ENCODE data around the gene MTCL1. TPM values are rescaled to one million over a fixed set of nuclear protein-coding genes. Genes with fewer than 3 reads are reported as not detected.

Gene MTCL1
- total and polyA plus RNA-seq, 2 donors (not counting 1 experiment from before 2014, with no cell fraction given) = 35.0 to 56.0 TPM

DNA sequence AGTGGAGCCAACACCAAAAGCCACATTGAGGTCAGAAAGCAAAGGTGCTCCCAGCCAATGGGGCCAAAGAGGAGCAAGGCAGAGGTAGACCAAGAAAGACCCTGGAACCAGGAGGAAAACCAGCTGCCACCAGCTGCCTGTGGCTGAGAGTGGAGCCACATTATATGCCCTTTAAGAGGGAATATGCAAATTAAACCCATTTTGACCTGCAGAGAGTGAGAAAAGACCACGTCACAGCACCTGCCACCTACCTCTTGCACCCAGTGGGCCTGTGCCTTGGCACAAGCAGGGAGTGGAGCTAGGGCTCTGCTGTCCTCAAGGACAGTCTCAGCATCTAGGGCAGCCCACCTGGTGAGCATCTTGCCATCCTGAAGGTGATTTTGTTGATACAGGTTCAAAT is 161.3 kb downstream of the MTCL1 start:
- H3K79me2 ChIP-seq (ENCODE audit: control insufficient read depth, insufficient read depth, low read length) = no peaks in the 10 kb centered on the region
- H3K27me3 ChIP-seq (ENCODE audit: control insufficient read depth, insufficient read depth, low read length) = no peaks in the 10 kb centered on the region
- H3K9ac ChIP-seq (ENCODE audit: insufficient read depth, low read length) = no peak overlapping the region
- TF ChIP-seq, protein P1, sequence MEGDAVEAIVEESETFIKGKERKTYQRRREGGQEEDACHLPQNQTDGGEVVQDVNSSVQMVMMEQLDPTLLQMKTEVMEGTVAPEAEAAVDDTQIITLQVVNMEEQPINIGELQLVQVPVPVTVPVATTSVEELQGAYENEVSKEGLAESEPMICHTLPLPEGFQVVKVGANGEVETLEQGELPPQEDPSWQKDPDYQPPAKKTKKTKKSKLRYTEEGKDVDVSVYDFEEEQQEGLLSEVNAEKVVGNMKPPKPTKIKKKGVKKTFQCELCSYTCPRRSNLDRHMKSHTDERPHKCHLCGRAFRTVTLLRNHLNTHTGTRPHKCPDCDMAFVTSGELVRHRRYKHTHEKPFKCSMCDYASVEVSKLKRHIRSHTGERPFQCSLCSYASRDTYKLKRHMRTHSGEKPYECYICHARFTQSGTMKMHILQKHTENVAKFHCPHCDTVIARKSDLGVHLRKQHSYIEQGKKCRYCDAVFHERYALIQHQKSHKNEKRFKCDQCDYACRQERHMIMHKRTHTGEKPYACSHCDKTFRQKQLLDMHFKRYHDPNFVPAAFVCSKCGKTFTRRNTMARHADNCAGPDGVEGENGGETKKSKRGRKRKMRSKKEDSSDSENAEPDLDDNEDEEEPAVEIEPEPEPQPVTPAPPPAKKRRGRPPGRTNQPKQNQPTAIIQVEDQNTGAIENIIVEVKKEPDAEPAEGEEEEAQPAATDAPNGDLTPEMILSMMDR (conservative IDR thresholded peaks at IDR 0.05 in 1 of 2, IDR thresholded peaks at IDR 0.05 in 1 of 2; ENCODE audit: low read depth in 1 of 2, low read length in 2 of 2) = no peak
- no peak for TF ChIP-seq EZH2 (IDR thresholded peaks at IDR 0.05; ENCODE audit: low read length, missing control alignments)
- H4K20me1 ChIP-seq (ENCODE audit: control insufficient read depth, extremely low read depth, insufficient read depth, low read length) = no peaks in the 10 kb centered on the region
- H3K4me3 ChIP-seq (replicated peaks in 1 of 4; ENCODE audit: control extremely low read depth in 1 of 4, insufficient read depth in 1 of 4, low read depth in 3 of 4, low read length in 4 of 4) = no peak overlapping the region
- no peak for DNase-seq (ENCODE audit: low read depth in 2 of 2)
- H3K9me3 ChIP-seq (ENCODE audit: control insufficient read depth, insufficient read depth, low read depth, low read length) = no peaks in the 10 kb centered on the region
- no peak overlapping the region for H3K27ac ChIP-seq (ENCODE audit: insufficient read depth, low read length)
- no peak overlapping the region for H2AFZ ChIP-seq (ENCODE audit: low read length)
- H3K4me2 ChIP-seq (ENCODE audit: extremely low read depth, insufficient read depth, low read length) = no peak overlapping the region
- H3K36me3 ChIP-seq (ENCODE audit: control insufficient read depth, insufficient read depth, low read length) = no peaks in the 10 kb centered on the region
- H3K4me1 ChIP-seq (ENCODE audit: control insufficient read depth, extremely low read depth, insufficient read depth, low read length) = no peaks in the 10 kb centered on the region

DNA sequence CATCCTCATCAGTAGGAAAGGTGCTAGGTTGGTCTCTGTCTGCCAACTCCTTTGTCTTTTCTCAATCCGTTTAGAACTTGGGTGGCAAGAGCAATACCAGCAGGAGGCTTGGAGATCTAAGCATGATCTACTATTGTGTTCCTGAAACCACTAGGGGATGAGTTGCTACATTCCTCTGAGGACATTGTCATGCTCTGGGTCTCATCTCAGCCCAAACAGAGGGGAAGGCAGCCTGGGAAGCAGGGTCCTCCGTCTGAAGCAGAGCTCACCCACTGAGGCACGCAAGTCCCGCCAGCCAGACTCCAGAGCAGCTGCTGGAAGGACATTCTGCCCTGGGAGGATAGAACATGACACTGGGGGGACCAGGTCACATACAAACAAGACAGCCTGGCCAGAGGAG is 162.9 kb downstream of the MTCL1 start:
- no peaks in the 10 kb centered on the region for H3K27me3 ChIP-seq (ENCODE audit: control insufficient read depth, insufficient read depth, low read length)
- H3K9me3 ChIP-seq (ENCODE audit: control insufficient read depth, insufficient read depth, low read depth, low read length) = no peaks in the 10 kb centered on the region
- no peak overlapping the region for H3K9ac ChIP-seq (ENCODE audit: insufficient read depth, low read length)
- H3K4me3 ChIP-seq (replicated peaks in 1 of 4; ENCODE audit: control extremely low read depth in 1 of 4, insufficient read depth in 1 of 4, low read depth in 3 of 4, low read length in 4 of 4) = no peak overlapping the region
- H4K20me1 ChIP-seq (ENCODE audit: control insufficient read depth, extremely low read depth, insufficient read depth, low read length) = no peaks in the 10 kb centered on the region
- TF ChIP-seq, protein P1 (conservative IDR thresholded peaks at IDR 0.05 in 1 of 2, IDR thresholded peaks at IDR 0.05 in 1 of 2; ENCODE audit: low read depth in 1 of 2, low read length in 2 of 2) = no peak
- no peak for TF ChIP-seq EZH2 (IDR thresholded peaks at IDR 0.05; ENCODE audit: low read length, missing control alignments)
- no peaks in the 10 kb centered on the region for H3K36me3 ChIP-seq (ENCODE audit: control insufficient read depth, insufficient read depth, low read length)
- no peaks in the 10 kb centered on the region for H3K4me1 ChIP-seq (ENCODE audit: control insufficient read depth, extremely low read depth, insufficient read depth, low read length)
- no peak for DNase-seq (ENCODE audit: low read depth in 2 of 2)
- no peak overlapping the region for H3K4me2 ChIP-seq (ENCODE audit: extremely low read depth, insufficient read depth, low read length)
- no peak overlapping the region for H3K27ac ChIP-seq (ENCODE audit: insufficient read depth, low read length)
- H2AFZ ChIP-seq (ENCODE audit: low read length) = no peak overlapping the region
- H3K79me2 ChIP-seq (ENCODE audit: control insufficient read depth, insufficient read depth, low read length) = no peaks in the 10 kb centered on the region

DNA sequence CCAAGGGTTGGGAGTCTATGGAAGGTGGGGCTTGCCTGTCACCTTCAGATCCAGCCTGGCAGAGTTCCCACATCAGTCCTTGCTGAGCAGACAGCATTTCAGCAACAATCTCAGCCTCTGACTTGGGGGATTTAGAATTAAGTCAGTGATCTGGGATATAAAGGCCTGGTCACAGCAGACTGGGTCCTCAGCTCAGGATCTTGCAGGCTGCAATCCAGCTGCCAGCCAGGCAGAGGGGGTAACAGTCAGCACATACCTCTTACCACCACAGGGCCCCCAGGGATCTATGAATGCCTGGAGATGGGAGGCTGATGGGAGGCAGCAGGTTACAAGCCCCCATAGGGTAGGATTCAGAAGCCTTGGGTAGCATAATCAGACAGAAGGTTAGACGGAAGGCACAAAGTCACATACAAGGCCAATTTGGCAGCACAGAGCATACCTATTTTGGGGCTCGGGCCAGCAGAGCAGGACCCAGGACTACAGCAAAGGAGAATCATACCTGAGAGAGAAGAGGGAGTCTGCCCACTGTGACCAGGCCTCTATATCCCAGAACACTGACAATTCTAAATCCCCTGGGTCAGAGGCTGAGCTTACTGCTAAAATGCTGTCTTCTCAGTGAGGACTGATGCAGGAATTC is 163.5 kb downstream of the MTCL1 start:
- no peak for DNase-seq (ENCODE audit: low read depth in 2 of 2)
- H3K79me2 ChIP-seq (ENCODE audit: control insufficient read depth, insufficient read depth, low read length) = no peaks in the 10 kb centered on the region
- H3K9ac ChIP-seq (ENCODE audit: insufficient read depth, low read length) = no peak overlapping the region

More for the DNA sequence above, 163.5 kb downstream of the MTCL1 start:
- Histone ChIP-seq H4K20me1 (ENCODE audit: control insufficient read depth, extremely low read depth, insufficient read depth, low read length) (no peaks in the 10 kb centered on the region), H3K4me2 (ENCODE audit: extremely low read depth, insufficient read depth, low read length) (no peak overlapping the region), H3K9me3 (ENCODE audit: control insufficient read depth, insufficient read depth, low read depth, low read length) (no peaks in the 10 kb centered on the region), H3K36me3 (ENCODE audit: control insufficient read depth, insufficient read depth, low read length) (no peaks in the 10 kb centered on the region), H2AFZ (ENCODE audit: low read length) (no peak overlapping the region), H3K27ac (ENCODE audit: insufficient read depth, low read length) (no peak overlapping the region), H3K4me3 (replicated peaks in 1 of 4; ENCODE audit: control extremely low read depth in 1 of 4, insufficient read depth in 1 of 4, low read depth in 3 of 4, low read length in 4 of 4) (no peak overlapping the region), H3K27me3 (ENCODE audit: control insufficient read depth, insufficient read depth, low read length) (no peaks in the 10 kb centered on the region), H3K4me1 (ENCODE audit: control insufficient read depth, extremely low read depth, insufficient read depth, low read length) (no peaks in the 10 kb centered on the region)
- TF ChIP-seq EZH2 (IDR thresholded peaks at IDR 0.05; ENCODE audit: low read length, missing control alignments) = no peak
- TF ChIP-seq, protein P1 (conservative IDR thresholded peaks at IDR 0.05 in 1 of 2, IDR thresholded peaks at IDR 0.05 in 1 of 2; ENCODE audit: low read depth in 1 of 2, low read length in 2 of 2) = no peak
